ENCODE data around the gene USP48.

USP48 gene

GRCh38 chr1:21672478-21673276 is 110.3 kb downstream of the USP48 start:
- Histone ChIP-seq H3K27ac (ENCODE audit: low read length) (no peak overlapping the region), H3K36me3 (replicated peaks; ENCODE audit: insufficient read depth, low read length) (no peaks in the 10 kb centered on the region), H3K27me3 (replicated peaks; ENCODE audit: insufficient read depth, low read length) (peaks cover 7% of the 10 kb centered on the region; the same call in 1 of the 2 replicates), H3F3A (ENCODE audit: insufficient read depth, low read length) (no peaks in the 10 kb centered on the region), H2AFZ (ENCODE audit: low read length) (no peak overlapping the region), H3K9ac (ENCODE audit: low read length) (no peak overlapping the region), H4K20me1 (ENCODE audit: insufficient read depth, low read length) (no peaks in the 10 kb centered on the region; the same call in 1 of the 2 replicates), H3K79me2 (ENCODE audit: low read length) (no peaks in the 10 kb centered on the region), H3K4me1 (ENCODE audit: low read length) (no peaks in the 10 kb centered on the region), H3K4me2 (ENCODE audit: low read depth, low read length) (no peak overlapping the region), H3K9me3 (replicated peaks; ENCODE audit: insufficient read depth, low read length) (no peaks in the 10 kb centered on the region), H3K9me2 (replicated peaks; ENCODE audit: insufficient read depth, low read length) (no peaks in the 10 kb centered on the region), H3K4me3 (ENCODE audit: low read length) (no peak overlapping the region)
- no peak for TF ChIP-seq CTCF (IDR thresholded peaks at IDR 0.05; ENCODE audit: low read length)
- no peak for TF ChIP-seq EZH2phosphoT487 (IDR thresholded peaks at IDR 0.05; ENCODE audit: low read length)
- TF ChIP-seq EZH2 (optimal IDR thresholded peaks at IDR 0.05; ENCODE audit: low read depth, low read length), result no peak
- no peak for DNase-seq

- TF ChIP-seq EZH2 (optimal IDR thresholded peaks at IDR 0.05; ENCODE audit: low read depth, low read length) (no peak), EZH2phosphoT487 (IDR thresholded peaks at IDR 0.05; ENCODE audit: low read length) (no peak), CTCF (IDR thresholded peaks at IDR 0.05; ENCODE audit: low read length) (no peak)
- Histone ChIP-seq H2AFZ (ENCODE audit: low read length) (no peak overlapping the region), H3K4me1 (ENCODE audit: low read length) (no peaks in the 10 kb centered on the region), H3K36me3 (replicated peaks; ENCODE audit: insufficient read depth, low read length) (no peaks in the 10 kb centered on the region), H3F3A (ENCODE audit: insufficient read depth, low read length) (no peaks in the 10 kb centered on the region), H3K79me2 (ENCODE audit: low read length) (no peaks in the 10 kb centered on the region), H3K9me2 (replicated peaks; ENCODE audit: insufficient read depth, low read length) (no peaks in the 10 kb centered on the region), H3K27ac (ENCODE audit: low read length) (no peak overlapping the region), H3K9ac (ENCODE audit: low read length) (no peak overlapping the region), H3K4me3 (ENCODE audit: low read length) (no peak overlapping the region), H3K27me3 (replicated peaks; ENCODE audit: insufficient read depth, low read length) (peaks cover 7% of the 10 kb centered on the region; the same call in 1 of the 2 replicates), H4K20me1 (ENCODE audit: insufficient read depth, low read length) (no peaks in the 10 kb centered on the region; the same call in 1 of the 2 replicates), H3K4me2 (ENCODE audit: low read depth, low read length) (no peak overlapping the region), H3K9me3 (replicated peaks; ENCODE audit: insufficient read depth, low read length) (no peaks in the 10 kb centered on the region)
- DNase-seq, result no peak
These were observed 111.0 kb downstream of the USP48 start for GRCh38 chr1:21671915-21672314.

GRCh38 chr1:21670956-21671902 is 111.7 kb downstream of the USP48 start:
- no peak overlapping the region for H3K9ac ChIP-seq (ENCODE audit: low read length)
- no peaks in the 10 kb centered on the region for H3K4me1 ChIP-seq (ENCODE audit: low read length)
- H3K4me2 ChIP-seq (ENCODE audit: low read depth, low read length), result no peak overlapping the region
- no peak for DNase-seq
- no peak overlapping the region for H3K27ac ChIP-seq (ENCODE audit: low read length)
- H3K36me3 ChIP-seq (replicated peaks; ENCODE audit: insufficient read depth, low read length), result no peaks in the 10 kb centered on the region
- no peaks in the 10 kb centered on the region for H3F3A ChIP-seq (ENCODE audit: insufficient read depth, low read length)
- no peaks in the 10 kb centered on the region for H3K79me2 ChIP-seq (ENCODE audit: low read length)
- H3K4me3 ChIP-seq (ENCODE audit: low read length), result no peak overlapping the region
- peaks cover 7% of the 10 kb centered on the region; the same call in 1 of the 2 replicates for H3K27me3 ChIP-seq (replicated peaks; ENCODE audit: insufficient read depth, low read length)
- H3K9me3 ChIP-seq (replicated peaks; ENCODE audit: insufficient read depth, low read length), result no peaks in the 10 kb centered on the region
- no peak for TF ChIP-seq EZH2 (optimal IDR thresholded peaks at IDR 0.05; ENCODE audit: low read depth, low read length)
- TF ChIP-seq CTCF (IDR thresholded peaks at IDR 0.05; ENCODE audit: low read length), result no peak
- no peak overlapping the region for H2AFZ ChIP-seq (ENCODE audit: low read length)
- no peaks in the 10 kb centered on the region; the same call in 1 of the 2 replicates for H4K20me1 ChIP-seq (ENCODE audit: insufficient read depth, low read length)
- H3K9me2 ChIP-seq (replicated peaks; ENCODE audit: insufficient read depth, low read length), result no peaks in the 10 kb centered on the region
